Psoas muscle (tissue), 8 donors: Measurements from ENCODE around the gene LTK. TPM values are rescaled to one million over a fixed set of nuclear protein-coding genes. Genes with fewer than 3 reads are reported as not detected.

ENCODE experiments used
- ATAC-seq, 4 donors: fragments of 200-7000 bp; cut with Tn5 transposase; one replicate each; pipeline ENCODE4 v1.9.1; 2020; ENCODE audit warnings: moderate library complexity in 3 of 4, mild to moderate bottlenecking in 2 of 4
- DNase-seq, 2 donors: peaks; one replicate each; pipeline ENCODE4 v3.0.0-alpha.2; 2020
- H3K27ac ChIP-seq: fragments of 200-600 bp; one replicate; pipeline ENCODE4 v1.8.0; 2022
- H3K27me3 ChIP-seq, 3 donors: fragments of 200-600 bp in 1 of 3; one replicate each; pipeline versions ENCODE4 v1.6.1 to v1.8.0; 2013 to 2022; ENCODE audit warnings: low read length in 2 of 3, mild to moderate bottlenecking in 2 of 3, moderate library complexity in 1 of 3; ENCODE audit not compliant: insufficient read depth in 3 of 3
- H3K36me3 ChIP-seq, 2 donors: fragments of 200-600 bp in 1 of 2; one replicate each; pipeline versions ENCODE4 v1.6.1 to v1.8.0; 2013 to 2022; ENCODE audit warnings: low read depth in 1 of 2, mild to moderate bottlenecking in 1 of 2, moderate library complexity in 1 of 2; ENCODE audit not compliant: insufficient read depth in 1 of 2
- H3K4me1 ChIP-seq: fragments of 200-600 bp; one replicate; pipeline ENCODE4 v1.8.0; 2022
- H3K4me3 ChIP-seq: fragments of 200-600 bp; one replicate; pipeline ENCODE4 v1.8.0; 2022; ENCODE audit warnings: mild to moderate bottlenecking
- H3K9me3 ChIP-seq: fragments of 200-600 bp; one replicate; pipeline ENCODE4 v1.8.0; 2022
- WGBS, 3 donors: extraction: QIAGEN DNeasy Blood & Tissue Kit; methylation state at CpG; one replicate each; pipeline versions ENCODE4 v1.1.6 to v1.1.7; 2013; 5-methylcytosine and 5-hydroxymethylcytosine counted together
- intact Hi-C, 2 donors: fragments of 100-400 bp; cut with DNase I; formaldehyde crosslinking; loops; one replicate each; pipeline versions ENCODE4 v1.11.0 to v1.14.2; 2022
- polyA plus RNA-seq, 3 donors: library from polyadenylated mRNA; stranded (reverse); fragments of 200-250 nt; gene quantifications; one replicate each; pipeline ENCODE4 v1.2.3, GENCODE V29; 2013
- total RNA-seq, 4 donors: library from RNA; stranded (reverse); fragmentation: NEBNext Ultra II Directional in 2 of 4; extraction: Animal tissue kit (Norgen Biotek cat#: 25700) in 2 of 4; gene quantifications; one replicate each; pipeline versions ENCODE4 v1.2.1 to v1.2.4, GENCODE V29; 2021 to 2023
- TF ChIP-seq, protein P1 (sequence below): fragments of 200-600 bp; IDR thresholded peaks from one replicate; pipeline ENCODE4 v1.8.0; 2022; ENCODE audit warnings: antibody characterized with exemption
- donor health status: healthy with polysubstance abuse.
- donor health status: DM: no; HTN: no; CAD: no; lungs with moderate emphysema.
- donor health status: Bipolar disorder and iron deficiency.
- donor health status: healthy.
- donor health status: DM: yes; HTN: yes; CAD: no.
- donor health status: DM: no; HTN: no; CAD: no.
- donor health status: DM: no; HTN: no; CAD: no.
- donor health status: DM: yes; HTN: yes; CAD: no.

The LTK gene
- total and polyA plus RNA-seq, 7 donors, result 0.05 to 1.1 (median 0.14) TPM; not detected in 1

DNA sequence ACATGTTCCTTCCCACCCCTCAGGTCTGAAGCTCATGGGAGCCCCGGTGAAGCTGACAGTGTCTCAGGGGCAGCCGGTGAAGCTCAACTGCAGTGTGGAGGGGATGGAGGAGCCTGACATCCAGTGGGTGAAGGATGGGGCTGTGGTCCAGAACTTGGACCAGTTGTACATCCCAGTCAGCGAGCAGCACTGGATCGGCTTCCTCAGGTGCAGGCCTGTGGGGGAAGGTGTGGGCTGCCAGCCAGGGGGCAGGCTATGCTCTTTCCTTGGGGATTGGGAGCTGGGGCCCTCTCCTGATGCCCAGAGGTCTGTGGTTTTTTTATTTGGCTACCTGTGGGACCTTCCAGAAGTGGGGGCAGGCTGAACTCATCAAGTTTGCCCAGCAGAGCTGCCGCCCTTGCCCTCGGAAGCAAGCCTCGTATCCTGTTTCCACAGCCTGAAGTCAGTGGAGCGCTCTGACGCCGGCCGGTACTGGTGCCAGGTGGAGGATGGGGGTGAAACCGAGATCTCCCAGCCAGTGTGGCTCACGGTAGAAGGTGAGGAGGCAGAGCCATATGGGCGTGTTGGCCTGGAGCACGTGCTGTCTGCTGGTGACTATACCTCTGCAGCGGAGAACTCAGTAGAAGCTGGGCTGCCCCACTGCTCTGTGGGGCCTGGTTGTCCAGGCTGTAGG is 47.6 kb upstream of the LTK start:
- ATAC-seq, result no peak

DNA sequence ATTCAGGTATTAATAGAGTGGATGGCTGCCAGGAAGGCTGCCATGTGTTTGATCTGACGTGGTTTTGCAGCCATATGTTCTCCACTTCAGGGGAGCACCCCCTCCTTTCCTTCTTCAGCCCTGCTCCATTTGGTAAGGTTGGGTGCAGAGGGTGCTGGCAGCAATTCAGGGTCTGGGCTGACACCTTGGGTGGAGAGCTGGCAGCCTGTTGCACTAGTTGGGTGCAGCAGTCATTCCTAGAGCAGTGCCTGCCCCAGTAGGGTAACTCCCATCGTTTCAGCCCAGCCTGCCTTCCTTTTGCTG is 46.9 kb upstream of the LTK start:
- ATAC-seq (no peak), DNase-seq (peak in 1 of 2 donors; percentile 23)
- no peak overlapping the region for H3K27ac ChIP-seq
- H3K4me1 ChIP-seq, result peaks cover 6% of the 10 kb centered on the region
- TF ChIP-seq, protein P1, sequence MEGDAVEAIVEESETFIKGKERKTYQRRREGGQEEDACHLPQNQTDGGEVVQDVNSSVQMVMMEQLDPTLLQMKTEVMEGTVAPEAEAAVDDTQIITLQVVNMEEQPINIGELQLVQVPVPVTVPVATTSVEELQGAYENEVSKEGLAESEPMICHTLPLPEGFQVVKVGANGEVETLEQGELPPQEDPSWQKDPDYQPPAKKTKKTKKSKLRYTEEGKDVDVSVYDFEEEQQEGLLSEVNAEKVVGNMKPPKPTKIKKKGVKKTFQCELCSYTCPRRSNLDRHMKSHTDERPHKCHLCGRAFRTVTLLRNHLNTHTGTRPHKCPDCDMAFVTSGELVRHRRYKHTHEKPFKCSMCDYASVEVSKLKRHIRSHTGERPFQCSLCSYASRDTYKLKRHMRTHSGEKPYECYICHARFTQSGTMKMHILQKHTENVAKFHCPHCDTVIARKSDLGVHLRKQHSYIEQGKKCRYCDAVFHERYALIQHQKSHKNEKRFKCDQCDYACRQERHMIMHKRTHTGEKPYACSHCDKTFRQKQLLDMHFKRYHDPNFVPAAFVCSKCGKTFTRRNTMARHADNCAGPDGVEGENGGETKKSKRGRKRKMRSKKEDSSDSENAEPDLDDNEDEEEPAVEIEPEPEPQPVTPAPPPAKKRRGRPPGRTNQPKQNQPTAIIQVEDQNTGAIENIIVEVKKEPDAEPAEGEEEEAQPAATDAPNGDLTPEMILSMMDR, result no peak
- no peaks in the 10 kb centered on the region for H3K9me3 ChIP-seq
- no peaks in the 10 kb centered on the region for H3K36me3 ChIP-seq
- peaks cover 0 to 1% (median 0%) of the 10 kb centered on the region in 3 donors for H3K27me3 ChIP-seq
- intact Hi-C loops, result no loop called here
- H3K4me3 ChIP-seq, result no peak overlapping the region
- WGBS, 3 donors, result 56 to 70% (median 64%) methylated on average over 2 of the region's 2 CpGs

More for the DNA sequence above, 47.6 kb upstream of the LTK start:
- Histone ChIP-seq H3K27me3 (peaks cover 0 to 1% (median 0%) of the 10 kb centered on the region in 3 donors), H3K9me3 (no peaks in the 10 kb centered on the region), H3K4me1 (peaks cover 6% of the 10 kb centered on the region), H3K27ac (no peak overlapping the region), H3K36me3 (no peaks in the 10 kb centered on the region), H3K4me3 (no peak overlapping the region)
- intact Hi-C loops, result no loop called here
- 87 to 89% (median 89%) methylated on average over 16 of the region's 16 CpGs for WGBS, 3 donors
- peak in 1 of 2 donors; percentile 40 for DNase-seq
- TF ChIP-seq, protein P1, result no peak

DNA sequence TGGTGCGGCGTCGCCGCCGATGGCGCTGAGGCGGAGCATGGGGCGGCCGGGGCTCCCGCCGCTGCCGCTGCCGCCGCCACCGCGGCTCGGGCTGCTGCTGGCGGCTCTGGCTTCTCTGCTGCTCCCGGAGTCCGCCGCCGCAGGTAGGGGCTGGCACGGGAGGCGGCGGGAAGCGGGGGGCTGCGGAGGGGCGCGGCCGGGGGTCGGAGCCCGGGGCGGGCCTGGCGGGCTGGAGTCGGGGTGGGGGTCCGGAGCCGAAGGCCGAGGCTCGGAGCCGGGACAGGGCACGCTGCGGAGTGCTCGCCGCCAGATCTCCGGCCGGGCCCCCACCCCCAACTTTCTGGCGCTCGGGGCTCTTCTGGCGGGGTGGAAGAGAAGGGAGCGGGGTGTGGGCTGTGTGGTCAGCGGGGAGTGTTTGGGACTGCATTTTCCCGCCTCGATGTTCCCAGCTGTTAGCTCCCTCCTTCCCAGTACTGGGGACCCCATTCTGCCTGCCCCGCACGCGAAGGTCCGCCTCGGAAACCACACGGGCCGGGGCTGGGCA is 45.7 kb upstream of the LTK start:
- no peak for DNase-seq
- peaks cover 6% of the 10 kb centered on the region for H3K4me1 ChIP-seq
- ATAC-seq, result peak in 2 of 4 donors; percentile 10 to 16
- H3K36me3 ChIP-seq, result no peaks in the 10 kb centered on the region
- peaks cover 0 to 1% (median 0%) of the 10 kb centered on the region in 3 donors for H3K27me3 ChIP-seq
- peak overlapping the region; percentile 68 for H3K4me3 ChIP-seq
- intact Hi-C loops, result loop anchor here in 1 of 2 donors (5.0 to 10.0 kb wide), 2 partner anchors 105 to 253 kb away; partner anchors contain the start of gene MGA
- H3K27ac ChIP-seq, result no peak overlapping the region
- TF ChIP-seq, protein P1, result no peak
- no peaks in the 10 kb centered on the region for H3K9me3 ChIP-seq
- 4 to 15% (median 12%) methylated on average over 37 to 60 of the region's 60 CpGs for WGBS, 3 donors

DNA sequence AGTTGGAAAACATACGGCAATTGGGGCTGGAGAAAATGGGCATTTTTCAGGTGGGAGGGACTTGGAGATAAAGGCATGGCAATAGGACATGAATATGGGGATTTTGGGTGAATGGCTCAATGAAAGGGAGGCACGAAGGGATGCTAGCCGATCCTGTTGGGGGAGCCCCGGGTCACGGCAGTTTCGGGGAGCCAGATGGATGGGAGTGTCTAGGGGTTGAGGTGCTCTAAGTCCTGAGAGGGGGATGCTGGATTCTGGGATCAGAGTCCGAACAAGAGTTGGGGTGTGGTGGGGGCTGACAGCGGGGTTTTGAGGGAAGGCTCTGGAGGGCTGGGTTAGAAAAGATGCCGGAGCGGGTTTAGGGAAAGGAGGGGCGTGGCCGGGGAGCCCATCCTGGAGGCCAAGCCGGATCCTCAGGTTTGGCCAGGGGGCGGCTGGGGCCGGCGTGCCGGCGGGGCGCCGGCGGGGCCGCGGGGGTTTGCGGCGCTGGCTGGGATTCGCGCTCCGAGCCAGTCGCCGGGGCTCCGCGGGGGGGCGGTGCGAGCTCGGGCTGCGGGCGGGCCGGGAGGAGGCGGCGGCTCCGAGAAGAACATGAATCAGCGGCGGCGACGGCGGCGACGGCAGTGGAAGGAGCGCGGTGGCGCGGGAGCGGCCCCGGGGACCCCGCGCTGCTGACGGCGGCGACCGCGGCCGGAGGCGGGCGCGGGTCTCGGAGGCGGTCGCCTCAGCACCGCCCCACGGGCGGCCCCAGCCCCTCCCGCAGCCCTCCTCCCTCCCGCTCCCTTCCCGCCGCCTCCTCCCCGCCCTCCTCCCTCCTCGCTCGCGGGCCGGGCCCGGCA is 45.0 kb upstream of the LTK start, which contains the start of gene TYRO3:
Gene TYRO3 (plus strand): TSS at position 813 of the 839 bp plus-strand sequence. CDS start 46 bp downstream, outside the sequence.
- DNase-seq, result peak; percentile 75 to 80
- no peaks in the 10 kb centered on the region for H3K9me3 ChIP-seq

More for the DNA sequence above, 45.0 kb upstream of the LTK start, which contains the start of gene TYRO3:
- peak; percentile 62 to 82 (median 74) for ATAC-seq
- TF ChIP-seq, protein P1, result peak; percentile 11
- 2 to 8% (median 6%) methylated on average over 13 to 79 of the region's 81 CpGs for WGBS, 3 donors
- H3K27me3 ChIP-seq, result no peaks in the 10 kb centered on the region
- H3K4me1 ChIP-seq, result peaks cover 6% of the 10 kb centered on the region
- no peaks in the 10 kb centered on the region for H3K36me3 ChIP-seq
- no peak within 1 kb of the TSS for H3K27ac ChIP-seq
- peak within 1 kb of the TSS; percentile 68 for H3K4me3 ChIP-seq
- intact Hi-C loops, result loop anchor here in 1 of 2 donors (5.0 to 10.0 kb wide), 2 partner anchors 106 to 254 kb away; partner anchors contain the start of gene MGA
